Activated CD8-positive, alpha-beta memory T cell treated with anti-CD3 and anti-CD28 coated beads, Interleukin-2, amount 50 U/mL, for 24 hours (primary cell): Measurements from ENCODE around the gene HAUS3.
A peak's percentile ranks its signal among the peaks of the same experiment; 100 is the strongest.

Experiments
- DNase-seq: peaks from one replicate; pipeline ENCODE4 v3.0.0-alpha.2; 2020; ENCODE audit errors: extremely low read depth

The HAUS3 gene

DNA sequence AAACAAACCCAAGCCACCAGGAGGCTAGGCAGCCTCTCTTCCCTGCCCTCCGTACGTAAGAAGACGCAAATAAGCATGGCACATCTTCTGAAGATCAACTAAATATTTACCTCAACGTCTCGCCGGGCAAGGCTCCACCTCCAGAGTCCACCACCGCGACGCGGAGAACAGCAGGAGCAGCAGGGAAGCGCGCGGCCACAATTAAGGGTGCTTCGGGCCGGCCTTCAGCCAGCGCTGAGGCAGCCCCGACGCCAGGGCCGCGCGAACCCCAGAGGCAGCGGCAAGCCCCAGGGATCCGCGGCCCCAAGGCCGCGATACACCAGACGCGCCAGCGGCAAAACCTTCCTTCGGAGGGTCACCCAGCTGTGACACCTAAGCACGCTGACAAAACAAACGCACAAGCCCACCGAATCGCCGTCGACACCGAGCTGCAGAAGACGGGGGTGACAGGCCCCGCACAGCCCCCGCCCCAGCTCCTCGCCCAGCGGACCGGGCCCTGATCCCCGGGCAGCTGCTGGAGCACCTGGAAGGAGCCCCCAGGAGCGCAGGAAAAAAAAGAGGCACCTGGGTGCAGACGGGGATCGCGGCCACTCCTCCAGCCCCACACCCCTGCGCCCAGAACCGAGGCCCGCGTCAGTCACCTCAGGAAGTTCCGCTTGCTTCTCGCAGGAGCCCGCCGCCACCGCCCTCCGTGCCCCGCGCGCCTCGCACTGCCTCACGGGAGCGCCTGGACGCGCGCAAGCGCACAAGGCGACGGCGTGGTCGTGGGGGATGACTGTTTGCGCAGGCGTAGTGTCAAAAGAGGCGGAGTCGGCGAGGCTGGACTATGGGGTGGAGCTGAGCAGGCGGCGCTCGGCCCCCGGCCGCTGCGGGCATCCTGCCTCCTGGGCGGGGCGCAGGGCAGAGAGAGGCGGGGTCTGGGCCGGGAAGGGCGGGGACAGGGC lies at the start of gene HAUS3, which contains the start of gene POLN:
TSS of gene HAUS3 (minus strand) at position 712 of the 944 bp plus-strand sequence. CDS start 1,175 bp downstream, outside the sequence.
TSS of gene POLN (minus strand) at position 712 of the 944 bp plus-strand sequence. CDS start 12,890 bp downstream, outside the sequence.
- DNase-seq: peak; percentile 98

- DNase-seq: no peak
Measured at GRCh38 chr4:2290974-2291704, 49.2 kb upstream of the HAUS3 start.

DNA sequence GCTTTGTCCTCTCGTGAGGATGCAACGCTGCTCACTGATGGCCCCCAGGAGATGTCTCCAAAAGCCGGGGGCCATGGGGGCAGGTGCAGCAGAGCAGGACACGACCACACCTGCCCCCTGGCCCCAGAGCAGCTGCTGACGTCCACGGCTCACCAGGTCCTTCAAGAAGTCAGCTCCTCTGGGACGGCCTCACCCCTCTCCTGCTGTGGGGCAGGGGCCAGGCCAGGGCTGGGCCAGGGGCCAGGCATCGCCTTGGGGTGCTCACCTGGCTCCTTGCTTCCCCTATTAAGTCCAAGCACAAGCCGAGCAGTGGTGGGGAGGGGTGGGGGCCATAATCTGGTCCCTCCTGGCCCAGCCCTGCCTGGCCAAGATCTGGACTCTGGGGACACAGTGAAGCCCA lies 48.6 kb upstream of the HAUS3 start:
- no peak for DNase-seq

DNA sequence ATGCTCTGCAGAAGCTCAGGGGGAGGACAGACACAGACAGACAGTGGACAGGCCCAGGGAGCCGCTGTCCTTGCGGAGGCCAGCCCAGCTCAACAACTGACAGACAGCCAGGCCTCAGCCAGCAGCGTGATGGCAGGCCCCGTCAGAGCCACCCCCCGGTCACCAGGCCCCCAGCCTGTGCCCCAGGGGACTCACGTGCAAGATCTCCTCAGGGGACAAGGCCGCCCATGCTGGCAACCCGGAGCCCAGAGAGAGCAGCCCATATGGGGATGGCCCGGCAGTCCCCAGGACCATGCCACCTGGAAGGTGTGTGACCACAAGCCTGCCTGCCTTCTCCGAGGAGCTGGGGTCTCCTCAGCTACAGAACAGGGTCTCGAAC lies 48.0 kb upstream of the HAUS3 start:
- no peak for DNase-seq

GRCh38 chr4:2289311-2289954 lies 47.5 kb upstream of the HAUS3 start:
- DNase-seq: no peak

DNA sequence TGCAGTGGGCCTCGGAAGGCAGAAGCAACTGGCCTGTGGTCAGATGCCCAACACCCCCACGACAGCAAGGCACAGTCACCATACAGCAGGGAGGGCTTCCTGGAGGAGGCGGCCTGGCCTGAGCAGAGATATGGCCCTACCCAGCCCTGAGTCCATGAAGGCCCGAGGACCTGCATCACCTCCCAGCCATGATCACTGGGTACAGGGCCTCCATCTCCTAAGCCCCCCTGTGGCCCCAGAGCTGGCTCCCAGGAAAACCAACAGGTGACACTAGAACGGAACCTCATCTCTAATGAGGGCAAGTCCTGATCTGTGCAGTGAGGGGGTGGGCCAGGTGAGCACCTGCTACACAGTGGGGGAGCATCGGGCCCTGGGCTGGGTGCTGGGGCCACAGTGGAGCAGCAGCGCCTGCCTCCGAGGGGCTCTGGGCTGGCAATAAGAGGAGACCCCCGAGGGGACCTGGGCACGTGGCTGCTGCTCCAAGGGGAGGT lies 46.2 kb upstream of the HAUS3 start:
- no peak for DNase-seq

- DNase-seq: no peak
Measured at GRCh38 chr4:2287594-2287915, 45.6 kb upstream of the HAUS3 start.

DNA sequence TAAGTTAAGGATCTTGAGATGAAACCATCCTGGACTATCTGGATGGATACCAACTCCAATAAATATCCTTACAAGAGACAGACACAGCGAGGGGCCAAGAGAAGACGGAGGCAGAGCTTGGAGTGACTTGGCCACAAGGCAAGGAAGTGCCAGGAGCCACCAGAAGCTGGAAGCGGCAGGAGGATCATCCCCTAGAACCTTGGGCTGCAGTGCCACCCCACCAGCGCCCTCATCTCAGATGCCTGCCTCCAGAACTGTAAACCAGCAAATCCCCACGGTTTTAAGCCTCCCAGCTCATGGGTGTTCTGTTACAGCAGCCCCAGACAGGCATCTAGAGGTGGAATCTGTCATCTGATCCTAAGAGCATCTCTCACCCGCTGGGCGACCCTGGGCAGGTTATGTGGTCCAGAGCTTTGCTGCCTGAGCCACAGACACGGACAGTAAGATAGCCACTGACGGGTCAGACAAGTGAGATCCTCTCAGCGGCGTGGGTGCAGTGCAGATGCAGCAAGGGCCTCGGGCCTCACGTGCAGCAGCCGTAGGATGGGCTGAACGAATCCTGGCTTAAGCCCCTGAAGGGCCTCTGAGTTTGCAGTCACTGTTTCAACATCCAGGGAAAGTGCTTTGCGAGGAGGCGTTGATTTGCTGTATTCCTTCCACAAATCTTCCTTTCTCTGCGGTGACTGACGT lies 45.1 kb upstream of the HAUS3 start:
- DNase-seq: no peak

- no peak for DNase-seq
Measured at GRCh38 chr4:2285613-2286381, 43.9 kb upstream of the HAUS3 start.

DNA sequence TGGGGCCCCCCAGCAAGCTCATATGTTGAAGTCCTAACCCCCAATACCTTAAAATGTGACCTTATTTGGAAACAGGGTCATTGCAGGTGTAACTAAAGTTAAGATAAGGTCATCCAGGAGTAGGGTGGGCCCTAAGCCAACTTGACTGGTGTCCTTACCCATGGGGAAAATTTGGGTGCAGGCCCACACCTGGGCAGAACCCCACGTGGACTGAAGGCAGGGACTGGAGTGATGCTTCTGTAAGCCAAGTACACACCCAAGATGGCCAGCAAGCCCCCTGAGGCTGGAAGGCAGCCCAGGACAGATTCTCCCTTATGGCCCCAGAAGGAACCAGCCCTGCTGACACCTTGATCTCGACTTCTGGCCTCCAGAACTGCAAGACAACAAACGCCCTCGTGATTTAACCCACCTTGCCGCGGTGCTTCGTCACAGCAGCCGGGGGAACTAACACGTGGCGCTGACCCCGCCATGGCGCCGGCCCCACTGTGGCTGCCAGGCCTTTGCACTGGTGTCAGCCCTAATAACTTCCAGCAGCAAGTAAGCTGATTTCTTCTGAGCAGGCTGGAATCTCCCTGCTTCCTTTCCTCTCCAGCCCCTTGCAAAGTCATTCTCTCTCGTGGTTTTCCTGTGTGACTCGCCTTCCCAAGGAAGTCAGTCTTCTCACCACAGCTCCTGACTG lies 43.2 kb upstream of the HAUS3 start:
- no peak for DNase-seq

DNA sequence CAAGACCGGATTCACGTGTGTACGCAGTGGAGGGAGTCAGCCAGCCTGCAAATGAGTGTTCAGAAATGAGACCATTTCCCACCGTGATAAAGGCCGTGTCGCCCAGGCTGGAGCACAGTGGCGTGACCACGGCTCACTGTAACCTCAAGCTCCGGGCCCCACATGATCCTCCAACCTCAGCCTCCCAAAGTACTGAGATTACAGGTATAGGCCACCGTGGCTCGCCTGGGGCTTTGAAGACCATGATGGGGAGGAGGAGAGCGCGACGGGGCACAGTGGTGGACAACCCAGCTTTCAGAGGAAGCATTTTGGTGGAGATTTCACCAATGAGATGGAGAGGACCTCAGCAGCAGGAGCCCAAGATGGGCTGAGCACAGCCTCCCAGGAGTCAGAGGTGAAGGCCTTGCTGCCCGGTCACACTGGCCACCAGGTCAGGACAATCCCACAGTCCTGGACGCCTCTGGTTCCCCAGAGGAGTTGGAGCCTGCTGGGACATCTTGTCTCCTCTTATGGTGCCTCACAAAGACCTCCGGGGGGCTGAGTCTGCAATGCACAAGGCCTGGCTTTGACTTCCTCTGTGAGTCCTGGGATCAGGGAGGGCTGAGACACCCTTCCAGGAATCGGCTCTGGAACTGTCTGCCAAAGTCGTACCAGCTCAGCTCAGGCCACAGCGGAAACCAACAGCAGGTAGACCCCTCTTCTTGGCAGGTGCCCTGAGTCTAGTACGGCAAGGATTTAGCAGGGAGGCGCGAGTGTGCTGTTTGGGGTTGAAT lies 42.4 kb upstream of the HAUS3 start:
- DNase-seq: no peak

DNA sequence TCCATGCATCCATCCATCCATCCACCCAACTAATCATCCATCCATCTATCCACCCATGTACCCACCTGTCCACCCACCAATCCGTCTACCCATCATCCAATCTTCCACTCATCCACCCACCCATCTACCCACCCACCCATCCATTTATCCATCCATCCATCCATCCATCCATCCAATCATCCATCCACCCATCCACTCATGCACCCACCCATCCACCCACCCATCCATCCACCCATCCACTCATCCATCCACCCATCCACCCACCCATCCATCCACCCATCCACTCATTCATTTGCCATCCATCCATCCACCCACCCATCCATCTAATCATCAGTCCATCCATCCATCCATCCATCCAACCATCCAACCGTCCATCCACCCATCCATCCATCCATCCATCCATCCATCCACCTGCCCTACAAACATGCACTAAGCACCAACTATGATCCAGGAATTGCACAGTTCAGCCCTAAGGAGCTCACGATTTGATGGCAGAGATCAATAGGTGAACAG lies 41.3 kb upstream of the HAUS3 start:
- DNase-seq: no peak

DNA sequence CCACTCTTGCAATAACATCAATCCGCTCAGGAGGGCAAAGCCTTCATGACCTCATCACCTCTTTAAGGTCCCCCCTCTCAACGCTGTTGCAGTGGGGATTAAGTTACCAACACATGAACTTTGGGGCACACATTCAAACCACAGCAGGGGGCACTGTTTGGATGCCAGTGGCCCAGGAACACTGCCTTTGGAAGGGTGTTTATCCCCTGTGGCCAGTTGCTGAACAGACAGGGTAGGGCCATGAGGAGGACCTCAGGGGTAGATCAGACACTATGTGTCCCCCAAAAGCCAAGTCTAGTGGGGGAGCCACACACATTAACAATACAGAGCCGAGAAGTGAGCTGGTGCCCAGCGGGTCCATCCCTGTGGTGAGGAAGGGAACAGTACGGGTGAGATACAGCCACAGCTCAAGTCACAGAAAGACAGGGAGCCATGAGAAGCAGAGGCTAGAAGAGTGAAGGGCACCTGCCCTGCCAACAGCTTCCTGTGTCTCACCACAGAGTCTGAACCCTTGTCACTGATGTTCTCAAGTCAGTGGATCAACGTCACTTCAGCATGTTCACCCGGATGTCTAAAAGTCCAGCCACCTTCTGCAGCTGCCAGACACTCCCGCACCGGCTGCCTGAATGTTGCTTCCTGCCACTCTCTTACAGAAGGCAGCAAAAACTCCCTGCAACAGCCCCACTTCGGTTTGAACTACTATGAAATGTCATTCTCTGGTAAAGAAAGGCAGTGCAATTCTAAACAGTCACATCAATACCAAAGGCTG lies 39.8 kb upstream of the HAUS3 start:
- DNase-seq: peak; percentile 33

GRCh38 chr4:2280531-2281300 lies 38.8 kb upstream of the HAUS3 start:
- no peak for DNase-seq

GRCh38 chr4:2277956-2278355 lies 36.0 kb upstream of the HAUS3 start:
- no peak for DNase-seq

DNA sequence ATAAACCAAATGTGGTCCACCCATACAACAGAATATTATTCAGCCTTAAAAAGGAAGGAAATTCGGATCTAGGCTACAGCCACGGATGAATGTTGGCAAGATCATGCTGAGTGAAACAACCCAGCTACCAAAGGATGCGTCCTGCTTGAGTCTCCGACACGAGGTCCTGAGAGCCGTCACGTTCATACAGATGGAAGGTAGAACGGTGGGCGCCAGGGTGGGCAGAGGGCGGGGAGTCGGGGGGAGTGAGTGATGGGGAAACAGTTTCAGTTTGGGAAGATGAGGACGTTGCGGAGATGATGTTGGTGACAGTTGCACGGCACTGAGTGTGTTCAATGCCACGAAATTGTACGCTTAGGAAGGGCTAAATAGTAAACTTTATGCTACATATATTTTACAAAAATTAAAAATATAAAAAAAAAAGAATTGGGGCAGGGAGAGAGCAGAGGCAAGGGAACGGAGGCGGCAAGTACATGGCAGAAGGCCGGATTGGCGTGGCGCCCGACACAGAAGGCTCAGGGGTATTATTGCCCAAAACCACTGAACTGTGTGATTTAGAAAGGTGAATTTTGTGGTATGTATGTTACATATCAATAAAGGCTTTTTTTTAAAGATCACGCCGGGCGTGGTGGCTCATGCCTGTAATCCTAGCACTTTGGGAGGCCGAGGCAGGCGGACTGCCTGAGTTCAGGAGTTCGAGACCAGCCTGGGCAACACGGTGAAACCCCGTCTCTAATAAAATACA lies 34.8 kb upstream of the HAUS3 start:
- DNase-seq: no peak
